Osteoblast (primary cell): ENCODE results near the gene CCL2. TPM values are rescaled to one million over a fixed set of nuclear protein-coding genes. Genes with fewer than 3 reads are reported as not detected.
A peak's percentile ranks its signal among the peaks of the same experiment; 100 is the strongest.

ENCODE experiments used
- DNase-seq: peaks from one replicate; pipeline ENCODE4 v3.0.0; 2011; ENCODE audit warnings: low spot score, mixed read lengths; ENCODE audit not compliant: insufficient read length; ENCODE audit errors: missing footprints
- H2AFZ ChIP-seq: 2 replicates; pipeline ENCODE4 v1.6.0; 2011; ENCODE audit warnings: mild to moderate bottlenecking, low read length
- H3K27ac ChIP-seq: 2 replicates; pipeline ENCODE4 v1.5.1; 2011; ENCODE audit warnings: mild to moderate bottlenecking, low read depth, low read length, moderate library complexity
- H3K27me3 ChIP-seq: 2 replicates; pipeline ENCODE4 v1.6.0; 2012; ENCODE audit warnings: mild to moderate bottlenecking, control low read depth, inconsistent platforms, low read length, moderate library complexity; ENCODE audit not compliant: insufficient read depth
- H3K36me3 ChIP-seq: 2 replicates; pipeline ENCODE4 v1.5.1; 2011; ENCODE audit warnings: mild to moderate bottlenecking, low read length, control low read depth, moderate library complexity; ENCODE audit not compliant: insufficient read depth
- H3K4me1 ChIP-seq: 2 replicates; pipeline ENCODE4 v1.5.1; 2011; ENCODE audit warnings: mild to moderate bottlenecking, low read length, control low read depth, moderate library complexity; ENCODE audit not compliant: insufficient read depth
- H3K4me2 ChIP-seq: 2 replicates; pipeline ENCODE4 v1.6.0; 2011; ENCODE audit warnings: mild to moderate bottlenecking, low read length; ENCODE audit not compliant: insufficient read depth
- H3K4me3 ChIP-seq: fragments of 200-600 bp; sonication (generic); 3 replicates; pipeline ENCODE4 v1.5.1; 2012; ENCODE audit warnings: mild to moderate bottlenecking, low read length, inconsistent platforms; ENCODE audit not compliant: insufficient read depth
- H3K79me2 ChIP-seq: 2 replicates; pipeline ENCODE4 v1.6.0; 2012; ENCODE audit warnings: mild to moderate bottlenecking, low read length, control low read depth, inconsistent platforms; ENCODE audit not compliant: insufficient read depth
- H3K9me3 ChIP-seq: 2 replicates; pipeline ENCODE4 v1.5.1; 2011; ENCODE audit warnings: low read depth, low read length, control low read depth
- H4K20me1 ChIP-seq: 2 replicates; pipeline ENCODE4 v1.6.0; 2012; ENCODE audit warnings: mild to moderate bottlenecking, low read length, control low read depth; ENCODE audit not compliant: insufficient read depth
- CTCF ChIP-seq: IDR thresholded peaks from 2 replicates; pipeline ENCODE4 v1.5.1; 2011; ENCODE audit warnings: mild to moderate bottlenecking, low read depth, low read length, moderate library complexity; ENCODE audit errors: extremely low read depth
- total RNA-seq: library from RNA; depleted of rRNA; stranded (reverse); fragments of >200 nt; gene quantifications from 2 replicates; pipeline ENCODE4 v1.2.3, GENCODE V29; 2012

The CCL2 gene
- total RNA-seq, 1 donor = 70.9 TPM

GRCh38 chr17:34245351-34245905, 9.7 kb upstream of the CCL2 start:
- no peak for DNase-seq
- Histone ChIP-seq H4K20me1 (no peaks in the 10 kb centered on the region), H3K4me3 (no peak overlapping the region), H3K27ac (no peak overlapping the region), H2AFZ (no peak overlapping the region), H3K36me3 (no peaks in the 10 kb centered on the region), H3K9me3 (no peaks in the 10 kb centered on the region), H3K27me3 (no peaks in the 10 kb centered on the region), H3K4me1 (peaks cover 25% of the 10 kb centered on the region), H3K79me2 (no peaks in the 10 kb centered on the region), H3K4me2 (no peak overlapping the region)
- no peak for TF ChIP-seq CTCF

- H3K4me3 ChIP-seq = no peak overlapping the region
- H3K27ac ChIP-seq = no peak overlapping the region
- no peaks in the 10 kb centered on the region for H3K9me3 ChIP-seq
- DNase-seq = no peak
- H3K4me1 ChIP-seq = peaks cover 35% of the 10 kb centered on the region
- no peak for TF ChIP-seq CTCF
- no peaks in the 10 kb centered on the region for H3K36me3 ChIP-seq
- H4K20me1 ChIP-seq = no peaks in the 10 kb centered on the region
- no peaks in the 10 kb centered on the region for H3K79me2 ChIP-seq
- H3K27me3 ChIP-seq = no peaks in the 10 kb centered on the region
- no peak overlapping the region for H2AFZ ChIP-seq
- no peak overlapping the region for H3K4me2 ChIP-seq
Measured at GRCh38 chr17:34246446-34246845, 8.6 kb upstream of the CCL2 start.

- Histone ChIP-seq H3K4me2 (no peak overlapping the region), H3K4me1 (peaks cover 40% of the 10 kb centered on the region), H3K27ac (no peak overlapping the region), H3K27me3 (no peaks in the 10 kb centered on the region), H3K36me3 (no peaks in the 10 kb centered on the region), H3K9me3 (no peaks in the 10 kb centered on the region), H2AFZ (no peak overlapping the region), H3K4me3 (no peak overlapping the region), H4K20me1 (no peaks in the 10 kb centered on the region), H3K79me2 (no peaks in the 10 kb centered on the region)
- TF ChIP-seq CTCF = no peak
- no peak for DNase-seq
Measured at GRCh38 chr17:34246881-34247280, 8.2 kb upstream of the CCL2 start.

GRCh38 chr17:34248511-34249024, 6.5 kb upstream of the CCL2 start:
- no peak overlapping the region for H3K4me3 ChIP-seq
- H3K27ac ChIP-seq = peak overlapping the region; percentile 95
- no peaks in the 10 kb centered on the region for H4K20me1 ChIP-seq
- TF ChIP-seq CTCF = no peak
- H3K9me3 ChIP-seq = no peaks in the 10 kb centered on the region
- no peaks in the 10 kb centered on the region for H3K27me3 ChIP-seq
- H3K79me2 ChIP-seq = no peaks in the 10 kb centered on the region
- no peak overlapping the region for H2AFZ ChIP-seq
- peak overlapping the region; percentile 34 for H3K4me2 ChIP-seq
- DNase-seq = no peak
- H3K4me1 ChIP-seq = peaks cover 56% of the 10 kb centered on the region
- no peaks in the 10 kb centered on the region for H3K36me3 ChIP-seq
